ENCODE data around the gene FLAD1. TPM values are rescaled to one million over a fixed set of nuclear protein-coding genes. Genes with fewer than 3 reads are reported as not detected.

FLAD1 gene
- total RNA-seq, 1 experiment from 2014 or later: 97.0 TPM

DNA sequence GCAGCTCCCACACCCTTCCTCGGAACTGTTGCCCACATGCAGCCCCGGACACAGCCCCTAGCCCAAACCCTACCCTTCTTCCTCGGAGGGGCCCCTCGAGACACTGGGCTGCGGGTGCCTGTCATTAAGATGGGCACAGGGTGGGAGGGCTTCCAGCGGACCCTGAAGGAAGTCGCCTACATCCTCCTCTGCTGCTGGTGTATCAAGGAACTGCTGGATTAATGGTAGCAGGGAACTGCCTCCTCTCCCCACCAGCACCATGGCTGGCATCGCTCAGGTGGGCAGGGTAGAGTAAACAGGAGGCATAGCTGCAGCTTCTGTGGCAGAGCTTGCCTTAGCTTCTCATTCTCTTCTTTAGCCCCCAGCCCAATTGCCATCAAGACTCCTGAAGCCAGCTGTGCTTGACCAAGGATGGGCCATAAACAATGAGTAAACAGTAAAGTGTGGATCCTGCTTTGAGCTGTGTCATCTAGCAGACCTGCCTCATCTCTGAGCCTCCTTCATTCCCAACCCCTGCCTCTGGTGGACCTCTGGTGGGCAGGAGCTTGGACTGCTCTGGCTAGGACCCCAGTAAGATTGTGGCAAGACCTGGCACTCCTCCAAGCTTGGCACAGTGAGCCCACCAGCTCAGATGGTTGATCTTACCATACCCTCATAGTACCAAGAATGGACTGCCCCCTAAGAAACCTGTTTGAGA, 10.6 kb downstream of the FLAD1 start, which contains the start of gene LENEP:
Gene LENEP, plus strand, starts transcription at position 15 of the 697 bp plus-strand sequence. Its CDS starts 22 bp downstream, at position 37.
- Histone ChIP-seq H4K20me1 (ENCODE audit: control insufficient read depth, insufficient read depth, insufficient read length) (no peaks in the 10 kb centered on the region), H2BK120ac (ENCODE audit: low read depth, low read length, poor library complexity, severe bottlenecking) (no peak within 1 kb of the TSS), H4K5ac (ENCODE audit: insufficient read length, low read depth, low read length) (no peak within 1 kb of the TSS), H3K56ac (ENCODE audit: insufficient read length, low read depth, low read length) (no peak within 1 kb of the TSS), H3K9ac (ENCODE audit: extremely low read depth, insufficient read length, low read length) (no peak within 1 kb of the TSS), H4K8ac (replicated peaks; ENCODE audit: insufficient read length, low read depth, low read length) (no peak within 1 kb of the TSS), H3K23me2 (ENCODE audit: insufficient read length, low read depth, low read length, poor library complexity, severe bottlenecking) (no peaks in the 10 kb centered on the region), H3K18ac (ENCODE audit: insufficient read length, low read depth, low read length) (peak within 1 kb of the TSS; percentile 15), H2BK12ac (ENCODE audit: insufficient read length, low read depth, low read length) (peak within 1 kb of the TSS; percentile 16), H2AK5ac (ENCODE audit: insufficient read length, low read length) (no peak within 1 kb of the TSS), H2AFZ (ENCODE audit: low read length) (no peak within 1 kb of the TSS), H3K9me3 (ENCODE audit: control insufficient read depth, low read depth, low read length) (no peaks in the 10 kb centered on the region), H2BK20ac (ENCODE audit: low read depth, low read length, poor library complexity, severe bottlenecking) (no peak within 1 kb of the TSS), H3K23ac (ENCODE audit: insufficient read length, low read depth, low read length) (no peak within 1 kb of the TSS), H3K14ac (ENCODE audit: insufficient read depth, low read length) (no peak within 1 kb of the TSS; the same call in 1 of the 2 replicates), H3K4ac (ENCODE audit: low read depth, low read length) (no peak within 1 kb of the TSS), H3K27me3 (ENCODE audit: insufficient read depth, low read length) (no peaks in the 10 kb centered on the region), H3K27ac (ENCODE audit: insufficient read length, low read depth, low read length) (no peak within 1 kb of the TSS), H3T11ph (ENCODE audit: low read length) (no peak within 1 kb of the TSS), H2BK5ac (ENCODE audit: insufficient read length, low read length) (no peak within 1 kb of the TSS), H3K79me2 (ENCODE audit: insufficient read depth, low read length) (no peaks in the 10 kb centered on the region), H4K91ac (ENCODE audit: insufficient read length, low read depth, low read length) (no peak within 1 kb of the TSS), H3K4me1 (ENCODE audit: insufficient read depth, low read length) (no peaks in the 10 kb centered on the region; the same call in 1 of the 2 replicates), H3K4me2 (ENCODE audit: insufficient read depth, insufficient read length, low read length) (no peak within 1 kb of the TSS), H2BK15ac (ENCODE audit: low read depth, low read length) (no peak within 1 kb of the TSS), H3K79me1 (ENCODE audit: insufficient read depth, low read depth, low read length, poor library complexity, severe bottlenecking) (no peaks in the 10 kb centered on the region)
- TF ChIP-seq, protein P1, sequence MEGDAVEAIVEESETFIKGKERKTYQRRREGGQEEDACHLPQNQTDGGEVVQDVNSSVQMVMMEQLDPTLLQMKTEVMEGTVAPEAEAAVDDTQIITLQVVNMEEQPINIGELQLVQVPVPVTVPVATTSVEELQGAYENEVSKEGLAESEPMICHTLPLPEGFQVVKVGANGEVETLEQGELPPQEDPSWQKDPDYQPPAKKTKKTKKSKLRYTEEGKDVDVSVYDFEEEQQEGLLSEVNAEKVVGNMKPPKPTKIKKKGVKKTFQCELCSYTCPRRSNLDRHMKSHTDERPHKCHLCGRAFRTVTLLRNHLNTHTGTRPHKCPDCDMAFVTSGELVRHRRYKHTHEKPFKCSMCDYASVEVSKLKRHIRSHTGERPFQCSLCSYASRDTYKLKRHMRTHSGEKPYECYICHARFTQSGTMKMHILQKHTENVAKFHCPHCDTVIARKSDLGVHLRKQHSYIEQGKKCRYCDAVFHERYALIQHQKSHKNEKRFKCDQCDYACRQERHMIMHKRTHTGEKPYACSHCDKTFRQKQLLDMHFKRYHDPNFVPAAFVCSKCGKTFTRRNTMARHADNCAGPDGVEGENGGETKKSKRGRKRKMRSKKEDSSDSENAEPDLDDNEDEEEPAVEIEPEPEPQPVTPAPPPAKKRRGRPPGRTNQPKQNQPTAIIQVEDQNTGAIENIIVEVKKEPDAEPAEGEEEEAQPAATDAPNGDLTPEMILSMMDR (conservative IDR thresholded peaks at IDR 0.05): no peak
- Mint-ChIP-seq H3K4me1 (peaks cover 6 to 20% of the 10 kb centered on the region in 2 experiments), H3K27me3 (ENCODE audit: low read depth) (peaks cover 3% of the 10 kb centered on the region), H3K4me3 (no peak within 1 kb of the TSS; a peak in 1 of 5 replicates), H3K27ac (peak within 1 kb of the TSS; percentile 53 to 80 (median 65); a peak in 5 of 7 replicates), H3K9me3 (no peaks in the 10 kb centered on the region; a peak in 1 of 5 replicates), H3K36me3 (ENCODE audit: insufficient read depth in 1 of 3, low read depth in 3 of 3) (peaks cover 16 to 28% (median 25%) of the 10 kb centered on the region in 3 experiments; a peak in 6 of 7 replicates)
- WGBS (ENCODE audit: extremely low coverage, insufficient read length, low lambda C conversion rate): no CpG with 5 or more reads among the region's 8 CpGs
- peak; percentile 20 for DNase-seq

Measured in H9 (cell line).